OCI-LY3 (cell line): ENCODE measurements around the gene SLC9C1.
A peak's percentile ranks its signal among the peaks of the same experiment; 100 is the strongest.

Source experiments
- H2AFZ ChIP-seq: fragments of 200-600, 300-600 bp; shearing (Covaris generic); 2 replicates; pipeline ENCODE4 v1.6.0; 2014; ENCODE audit warnings: antibody characterized with exemption, low read depth, low read length
- H3K27ac ChIP-seq: fragments of 200-600, 300-600 bp; sonication (generic); 2 replicates; pipeline ENCODE4 v1.5.1; 2014; ENCODE audit warnings: mild to moderate bottlenecking, low read length, moderate library complexity, mixed read lengths
- H3K27me3 ChIP-seq: fragments of 200-600, 300-600 bp; sonication (generic); 2 replicates; pipeline ENCODE4 v1.6.1; 2014; ENCODE audit warnings: low read depth, low read length, mixed read lengths
- H3K36me3 ChIP-seq: fragments of 200-600, 300-600 bp; sonication (generic); replicated peaks from 2 replicates; pipeline ENCODE3; 2014; ENCODE audit warnings: low read depth, low read length, mixed read lengths
- H3K4me1 ChIP-seq: fragments of 300-600, 200-600 bp; sonication (generic); 2 replicates; pipeline ENCODE4 v1.6.1; 2014; ENCODE audit warnings: low read length, mixed read lengths
- H3K4me2 ChIP-seq: fragments of 200-600, 300-600 bp; sonication (generic); 2 replicates; pipeline ENCODE4 v1.6.1; 2014; ENCODE audit warnings: low read length, mixed read lengths
- H3K4me3 ChIP-seq: fragments of 300-600, 200-600 bp; sonication (generic); 2 replicates; pipeline ENCODE4 v1.5.1; 2014; ENCODE audit warnings: antibody characterized with exemption, mild to moderate bottlenecking, low read length, moderate library complexity
- H3K79me2 ChIP-seq: fragments of 300-600, 200-600 bp; shearing (Covaris generic); 2 replicates; pipeline ENCODE4 v1.6.1; 2014; ENCODE audit warnings: mild to moderate bottlenecking, low read length, mixed read lengths
- H3K9ac ChIP-seq: fragments of 300-600, 200-600 bp; shearing (Covaris generic); 2 replicates; pipeline ENCODE4 v1.6.0; 2014; ENCODE audit warnings: mild to moderate bottlenecking, low read length, moderate library complexity
- H3K9me3 ChIP-seq: fragments of 200-600, 300-600 bp; shearing (Covaris generic); 2 replicates; pipeline ENCODE4 v1.6.1; 2014; ENCODE audit warnings: low read length, mixed read lengths; ENCODE audit not compliant: insufficient read depth
- H4K20me1 ChIP-seq: fragments of 200-600, 300-600 bp; sonication (generic); 2 replicates; pipeline ENCODE4 v1.6.1; 2016; ENCODE audit warnings: low read length, mixed read lengths; ENCODE audit not compliant: insufficient read depth
- EZH2phosphoT487 ChIP-seq: fragments of 200-600 bp; shearing (Covaris generic); IDR thresholded peaks from 2 replicates; pipeline ENCODE4 v1.6.1; 2018; ENCODE audit warnings: antibody characterized with exemption, mixed run types, low read depth
- TF ChIP-seq, protein P1 (sequence below): fragments of 200-600, 300-600 bp; sonication (generic); IDR thresholded peaks from 2 replicates; pipeline ENCODE4 v1.5.1; 2014; ENCODE audit warnings: antibody characterized with exemption, low read length, low read depth

The SLC9C1 gene

DNA sequence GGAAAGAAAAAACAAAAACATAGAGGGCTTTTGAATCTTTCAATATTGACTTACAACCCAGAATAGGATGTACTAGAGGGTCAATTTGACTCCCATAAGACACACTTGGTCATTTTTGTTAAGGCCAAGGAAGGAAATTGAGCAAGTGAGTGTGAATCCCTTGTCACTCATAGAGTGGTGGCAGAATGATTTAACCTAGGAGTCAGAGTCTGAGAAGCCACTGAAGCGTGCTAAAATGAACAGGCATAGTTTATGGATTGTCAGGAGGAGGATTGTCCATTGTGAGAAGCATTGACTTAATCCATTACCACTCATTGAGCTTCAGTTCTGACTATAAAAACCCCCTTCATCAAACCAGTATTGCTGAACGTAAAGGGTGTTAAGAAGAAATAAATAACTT is 152.7 kb downstream of the SLC9C1 start:
- Histone ChIP-seq H3K4me1 (peaks cover 18% of the 10 kb centered on the region), H3K36me3 (no peaks in the 10 kb centered on the region), H4K20me1 (no peaks in the 10 kb centered on the region), H3K79me2 (no peaks in the 10 kb centered on the region), H3K4me3 (no peak overlapping the region), H3K27ac (no peak overlapping the region), H2AFZ (no peak overlapping the region), H3K9ac (no peak overlapping the region), H3K4me2 (no peak overlapping the region), H3K27me3 (peaks cover 4% of the 10 kb centered on the region; the same call in 1 of the 2 replicates), H3K9me3 (0 out of 2 replicates have a peak, but pooled peaks cover 7% of the 10 kb centered on the region)
- TF ChIP-seq, protein P1, sequence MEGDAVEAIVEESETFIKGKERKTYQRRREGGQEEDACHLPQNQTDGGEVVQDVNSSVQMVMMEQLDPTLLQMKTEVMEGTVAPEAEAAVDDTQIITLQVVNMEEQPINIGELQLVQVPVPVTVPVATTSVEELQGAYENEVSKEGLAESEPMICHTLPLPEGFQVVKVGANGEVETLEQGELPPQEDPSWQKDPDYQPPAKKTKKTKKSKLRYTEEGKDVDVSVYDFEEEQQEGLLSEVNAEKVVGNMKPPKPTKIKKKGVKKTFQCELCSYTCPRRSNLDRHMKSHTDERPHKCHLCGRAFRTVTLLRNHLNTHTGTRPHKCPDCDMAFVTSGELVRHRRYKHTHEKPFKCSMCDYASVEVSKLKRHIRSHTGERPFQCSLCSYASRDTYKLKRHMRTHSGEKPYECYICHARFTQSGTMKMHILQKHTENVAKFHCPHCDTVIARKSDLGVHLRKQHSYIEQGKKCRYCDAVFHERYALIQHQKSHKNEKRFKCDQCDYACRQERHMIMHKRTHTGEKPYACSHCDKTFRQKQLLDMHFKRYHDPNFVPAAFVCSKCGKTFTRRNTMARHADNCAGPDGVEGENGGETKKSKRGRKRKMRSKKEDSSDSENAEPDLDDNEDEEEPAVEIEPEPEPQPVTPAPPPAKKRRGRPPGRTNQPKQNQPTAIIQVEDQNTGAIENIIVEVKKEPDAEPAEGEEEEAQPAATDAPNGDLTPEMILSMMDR = no peak
- no peak for TF ChIP-seq EZH2phosphoT487

DNA sequence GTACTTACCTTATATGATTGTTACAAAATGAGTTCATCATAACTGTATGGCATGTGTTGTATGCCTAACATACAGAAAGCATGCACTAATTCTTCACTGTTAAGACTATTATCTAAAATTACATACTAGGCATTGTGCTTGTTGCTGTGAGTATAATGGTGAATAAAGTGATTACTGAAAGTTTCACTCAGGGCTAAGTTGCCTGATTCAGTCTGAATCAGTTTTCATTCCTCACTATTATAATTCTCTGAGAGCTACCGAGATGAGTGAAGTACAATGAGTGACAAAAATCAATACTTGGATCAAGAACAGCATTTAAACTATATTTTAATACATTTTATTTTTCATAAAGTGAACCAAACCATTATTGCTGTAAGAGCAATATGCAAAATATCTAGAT is 153.4 kb downstream of the SLC9C1 start:
- Histone ChIP-seq H4K20me1 (no peaks in the 10 kb centered on the region), H3K4me1 (peaks cover 26% of the 10 kb centered on the region), H3K4me2 (no peak overlapping the region), H2AFZ (no peak overlapping the region), H3K79me2 (no peaks in the 10 kb centered on the region), H3K4me3 (no peak overlapping the region), H3K9me3 (0 out of 2 replicates have a peak, but pooled peaks cover 7% of the 10 kb centered on the region), H3K27me3 (peaks cover 4% of the 10 kb centered on the region; the same call in 1 of the 2 replicates), H3K27ac (no peak overlapping the region), H3K36me3 (no peaks in the 10 kb centered on the region), H3K9ac (no peak overlapping the region)
- TF ChIP-seq EZH2phosphoT487 = no peak
- TF ChIP-seq, protein P1 = no peak

DNA sequence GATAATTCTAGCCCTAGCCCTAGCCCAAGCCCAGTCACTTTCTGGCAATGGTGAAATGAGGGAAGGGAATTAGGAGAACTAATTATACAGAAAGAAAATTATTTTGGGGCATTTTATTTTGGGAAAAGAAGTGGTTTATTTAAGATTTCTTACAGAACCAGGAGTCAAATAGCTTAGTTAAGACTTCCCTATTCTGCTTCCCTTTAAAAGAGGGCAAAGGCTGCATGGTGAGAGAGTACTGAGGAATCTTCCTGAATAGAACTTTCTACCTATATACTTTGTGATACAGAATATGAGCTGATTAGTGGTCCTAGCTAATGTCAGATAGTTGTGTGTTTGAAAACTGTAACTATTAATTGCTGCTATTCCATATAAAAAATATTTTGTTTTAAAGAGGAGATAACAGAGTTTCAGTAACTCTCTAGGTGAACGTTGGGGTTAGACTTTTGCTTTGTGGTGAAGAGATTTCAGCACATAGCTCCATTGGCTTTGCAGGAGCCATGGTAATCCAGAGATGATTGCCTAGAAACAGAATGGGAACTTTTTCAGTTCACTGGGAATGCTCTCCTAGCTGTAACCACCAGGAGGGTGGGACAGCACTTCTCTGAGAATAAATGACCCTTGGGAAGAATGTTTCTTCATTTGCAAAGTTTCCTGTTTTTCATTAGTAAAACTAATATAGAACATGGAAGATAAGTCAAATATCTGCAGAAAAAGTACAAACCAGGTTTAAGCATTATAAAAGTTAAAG is 155.6 kb downstream of the SLC9C1 start:
- Histone ChIP-seq H3K4me1 (peaks cover 47% of the 10 kb centered on the region), H3K27ac (no peak overlapping the region)
- TF ChIP-seq, protein P1 = no peak
- TF ChIP-seq EZH2phosphoT487 = no peak

DNA sequence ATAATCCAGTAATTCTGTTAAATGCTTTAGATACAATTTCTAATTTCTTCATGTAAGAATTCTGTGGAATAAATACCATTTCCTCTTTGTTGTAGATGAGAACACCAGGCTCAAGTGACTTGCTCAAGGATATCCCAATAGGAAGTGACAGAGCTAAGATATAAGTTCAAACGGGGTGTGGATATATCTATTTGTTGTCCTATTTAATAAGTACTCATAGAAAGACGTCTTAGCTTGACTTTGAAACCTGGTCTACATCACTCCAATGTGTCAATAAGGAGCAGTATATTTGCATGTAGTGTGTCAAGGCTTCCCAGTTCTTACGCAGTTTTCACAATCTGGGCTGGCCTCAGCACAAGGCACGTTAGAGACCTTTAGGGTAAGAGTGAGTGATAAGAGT is 156.2 kb downstream of the SLC9C1 start:
- Histone ChIP-seq H4K20me1 (no peaks in the 10 kb centered on the region), H3K4me2 (peak overlapping the region; percentile 18; the same call in 1 of the 2 replicates), H3K4me3 (no peak overlapping the region), H3K79me2 (no peaks in the 10 kb centered on the region), H3K9me3 (no peaks in the 10 kb centered on the region), H3K4me1 (peaks cover 54% of the 10 kb centered on the region), H3K36me3 (no peaks in the 10 kb centered on the region), H3K27ac (no peak overlapping the region), H3K9ac (no peak overlapping the region), H2AFZ (no peak overlapping the region), H3K27me3 (peaks cover 4% of the 10 kb centered on the region; the same call in 1 of the 2 replicates)
- TF ChIP-seq EZH2phosphoT487 = no peak
- TF ChIP-seq, protein P1 = no peak

More for the DNA sequence above, 155.6 kb downstream of the SLC9C1 start:
- Histone ChIP-seq H4K20me1 (no peaks in the 10 kb centered on the region), H3K27me3 (peaks cover 4% of the 10 kb centered on the region; the same call in 1 of the 2 replicates), H3K9me3 (no peaks in the 10 kb centered on the region), H2AFZ (no peak overlapping the region), H3K4me3 (no peak overlapping the region), H3K79me2 (no peaks in the 10 kb centered on the region), H3K36me3 (no peaks in the 10 kb centered on the region), H3K9ac (no peak overlapping the region), H3K4me2 (no peak overlapping the region)
